ENCODE data around the gene NAP1L3.

GRCh38 chrX:93703701-93704100, 30.3 kb upstream of the NAP1L3 start:
- TF ChIP-seq CTCF (IDR thresholded peaks at IDR 0.05), result no peak
- TF ChIP-seq EP300 (IDR thresholded peaks at IDR 0.05), result no peak
- no peak for TF ChIP-seq POLR2A (IDR thresholded peaks at IDR 0.05)
- no peak for TF ChIP-seq POLR2AphosphoS5 (IDR thresholded peaks at IDR 0.05)

All from sigmoid colon (tissue), 4 donors.